ENCODE measurements around the gene MSI2.

DNA sequence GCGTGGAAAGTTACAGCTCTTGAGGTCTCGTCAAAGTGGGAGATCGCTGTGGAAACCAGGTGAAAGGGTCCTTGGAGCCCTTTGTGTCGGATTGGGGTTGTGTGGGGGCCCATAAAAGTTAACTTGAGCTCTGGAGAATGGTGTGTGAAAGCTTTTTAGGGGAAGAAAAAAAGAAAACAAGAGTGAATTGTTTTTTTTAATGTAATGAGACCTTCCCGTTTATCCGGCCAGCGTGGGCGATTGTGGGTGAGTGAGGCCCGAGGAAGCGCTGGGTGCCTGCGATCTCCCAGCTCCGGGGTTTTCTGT lies 150.6 kb downstream of the MSI2 start:
- no peak for TF ChIP-seq CREM (IDR thresholded peaks at IDR 0.05; ENCODE audit: low read depth)
- TF ChIP-seq CEBPG (CRISPR knock-in tag; IDR thresholded peaks at IDR 0.05) = no peak
- no peak for TF ChIP-seq CEBPG (tag; conservative IDR thresholded peaks at IDR 0.05 in 1 of 2, IDR thresholded peaks at IDR 0.05 in 1 of 2)
- no peak for TF ChIP-seq ZNF384 (IDR thresholded peaks at IDR 0.05; ENCODE audit: low read depth, low read length)
- no peak for TF ChIP-seq JUND (IDR thresholded peaks at IDR 0.05; ENCODE audit: borderline replicate concordance, low read depth, low read length)
- TF ChIP-seq JUND (tag; IDR thresholded peaks at IDR 0.05; ENCODE audit: borderline replicate concordance, low read depth, low read length) = no peak
- TF ChIP-seq, protein P1, sequence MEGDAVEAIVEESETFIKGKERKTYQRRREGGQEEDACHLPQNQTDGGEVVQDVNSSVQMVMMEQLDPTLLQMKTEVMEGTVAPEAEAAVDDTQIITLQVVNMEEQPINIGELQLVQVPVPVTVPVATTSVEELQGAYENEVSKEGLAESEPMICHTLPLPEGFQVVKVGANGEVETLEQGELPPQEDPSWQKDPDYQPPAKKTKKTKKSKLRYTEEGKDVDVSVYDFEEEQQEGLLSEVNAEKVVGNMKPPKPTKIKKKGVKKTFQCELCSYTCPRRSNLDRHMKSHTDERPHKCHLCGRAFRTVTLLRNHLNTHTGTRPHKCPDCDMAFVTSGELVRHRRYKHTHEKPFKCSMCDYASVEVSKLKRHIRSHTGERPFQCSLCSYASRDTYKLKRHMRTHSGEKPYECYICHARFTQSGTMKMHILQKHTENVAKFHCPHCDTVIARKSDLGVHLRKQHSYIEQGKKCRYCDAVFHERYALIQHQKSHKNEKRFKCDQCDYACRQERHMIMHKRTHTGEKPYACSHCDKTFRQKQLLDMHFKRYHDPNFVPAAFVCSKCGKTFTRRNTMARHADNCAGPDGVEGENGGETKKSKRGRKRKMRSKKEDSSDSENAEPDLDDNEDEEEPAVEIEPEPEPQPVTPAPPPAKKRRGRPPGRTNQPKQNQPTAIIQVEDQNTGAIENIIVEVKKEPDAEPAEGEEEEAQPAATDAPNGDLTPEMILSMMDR (IDR thresholded peaks at IDR 0.05 in 2 of 3, conservative IDR thresholded peaks at IDR 0.05 in 1 of 3; ENCODE audit: insufficient read depth in 2 of 3, low read depth in 1 of 3, low read length in 3 of 3) = no peak

Data from K562 (cell line).